Measurements from ENCODE around the gene YBEY. TPM values are rescaled to one million over a fixed set of nuclear protein-coding genes. Genes with fewer than 3 reads are reported as not detected.

YBEY gene
- polyA plus RNA-seq, 3 donors, result 4.1 to 8.6 (median 5.2) TPM

- H3K4me2 ChIP-seq (replicated peaks; ENCODE audit: extremely low read depth, low read length, poor library complexity, severe bottlenecking), result peak within 1 kb of the TSS; percentile 90
- intact Hi-C loops (cut with micrococcal nuclease), result loop anchor here (1.0 to 10.0 kb wide), 7 partner anchors 37 to 139 kb away; partner anchors contain the start of genes YBEY (in 2 of the 2), DIP2A (in 1 of the 2), LSS (in 1 of the 2) and MCM3AP (in 1 of the 2)
These were observed 37.7 kb downstream of the YBEY start, which contains the start of the genes C21orf58 and PCNT for GRCh38 chr21:46323710-46324389. C21orf58 (minus strand) TSS chr21:46323870; CDS start chr21:46322738, 1,132 bp downstream. PCNT (plus strand) TSS chr21:46324156; CDS start chr21:46324229, 73 bp downstream.

More at GRCh38 chr21:46323710-46324389, 37.7 kb downstream of the YBEY start, which contains the start of the genes C21orf58 and PCNT:
- H3K27me3 ChIP-seq (ENCODE audit: control insufficient read depth in 2 of 2, insufficient read depth in 2 of 2, low read length in 2 of 2), result no peaks in the 10 kb centered on the region
- H3K9me3 Mint-ChIP-seq, result peaks cover 0 to 4% (median 0%) of the 10 kb centered on the region in 7 donors
- H3K4me1 Mint-ChIP-seq, result peaks cover 45% of the 10 kb centered on the region
- H3K27ac ChIP-seq (ENCODE audit: low read depth in 1 of 2, low read length in 2 of 2), result peak within 1 kb of the TSS; percentile 94
- peaks cover 4 to 17% of the 10 kb centered on the region in 2 donors for H3K36me3 ChIP-seq (replicated peaks in 1 of 2; ENCODE audit: control insufficient read depth in 1 of 2, insufficient read depth in 2 of 2, low read length in 2 of 2)
- H3K4me3 ChIP-seq (replicated peaks in 1 of 3; ENCODE audit: low read depth in 2 of 3, low read length in 3 of 3), result peak within 1 kb of the TSS; percentile 83 to 100 (median 96)
- peak; percentile 97 to 98 (median 98) for DNase-seq
- peaks cover 43 to 47% of the 10 kb centered on the region in 2 donors for H3K4me1 ChIP-seq (ENCODE audit: control insufficient read depth in 1 of 2, insufficient read depth in 2 of 2, low read length in 2 of 2)
- H3K36me3 Mint-ChIP-seq, result peaks cover 11 to 24% of the 10 kb centered on the region in 2 donors
- no peak for TF ChIP-seq CTCF (IDR thresholded peaks at IDR 0.05)
- peaks cover 3% of the 10 kb centered on the region for H4K20me1 ChIP-seq (ENCODE audit: insufficient read depth, low read length)
- peak within 1 kb of the TSS; percentile 97 for H2AFZ ChIP-seq (ENCODE audit: insufficient read depth, low read depth, low read length, poor library complexity, severe bottlenecking)
- peaks cover 0 to 3% (median 0%) of the 10 kb centered on the region in 3 donors for H3K27me3 Mint-ChIP-seq (ENCODE audit: low read depth in 3 of 3)
- WGBS (ENCODE audit: insufficient coverage), result under 1% methylated on average over 73 of the region's 76 CpGs
- peak within 1 kb of the TSS; percentile 93 to 99 (median 99) for H3K27ac Mint-ChIP-seq
- peak within 1 kb of the TSS; percentile 95 to 96 for H3K4me3 Mint-ChIP-seq
- no peaks in the 10 kb centered on the region for H3K9me3 ChIP-seq (replicated peaks in 1 of 2; ENCODE audit: control insufficient read depth in 1 of 2, insufficient read depth in 1 of 2, low read length in 2 of 2)
- H3K9ac ChIP-seq (ENCODE audit: insufficient read depth, low read length, poor library complexity, severe bottlenecking), result peak within 1 kb of the TSS; percentile 97
- H3K79me2 ChIP-seq (ENCODE audit: insufficient read depth, low read length), result peaks cover 80% of the 10 kb centered on the region

Data from CD14-positive monocyte (primary cell).